HepG2 (cell line): ENCODE data around the gene ANKRD6. TPM values are rescaled to one million over a fixed set of nuclear protein-coding genes. Genes with fewer than 3 reads are reported as not detected.
"Not testable (repeated sequence)": the region's sequence is repeated elsewhere in the genome, so short reads cannot be mapped to it uniquely, and the experiment has no call there.

Experiments used
- ATAC-seq: fragments of 200-7000 bp; cut with Tn5 transposase; 3 replicates; pipeline ENCODE4 v1.9.1; 2020; ENCODE audit warnings: mild to moderate bottlenecking, moderate library complexity
- BruUV-seq: library from RNA; stranded (reverse); fragments of 400-500 nt; replicated peaks from 2 replicates; lab custom pipeline; 2021; lab: Mats Ljungman, UMichigan
- CTCF ChIA-PET: fragments of 300-600 bp; formaldehyde crosslinking; extraction: SDS; loops from one replicate; lab custom pipeline; 2021; ENCODE audit warnings: low total read pairs, inconsistent platforms, low intra/inter-chr PET ratio; lab: Yijun Ruan, JAX
- POLR2A ChIA-PET: fragments of 350-600 bp; sonication (Branson Sonifier 250); formaldehyde crosslinking; loops from one replicate; lab custom pipeline; 2020; ENCODE audit warnings: antibody characterized with exemption, inconsistent platforms; lab: Yijun Ruan, JAX
- DNase-seq: peaks from one replicate; pipeline ENCODE4 v3.0.0-alpha.2; 2015; ENCODE audit warnings: low spot score
- FAIRE-seq: peaks from 3 replicates; lab custom pipeline; 2011; peaks lifted over from hg19 to GRCh38; lab: Jason Lieb, UNC
- H2AFZ ChIP-seq: one replicate; pipeline ENCODE4 v1.6.1; 2011; ENCODE audit warnings: low read length, inconsistent platforms
- H3K27ac ChIP-seq: fragments of 300-600 bp; 3 replicates; pipeline ENCODE4 v1.8.0; 2011; ENCODE audit warnings: mixed run types, mild to moderate bottlenecking, mixed read lengths, low read length, inconsistent platforms; ENCODE audit not compliant: insufficient read depth; ENCODE audit errors: extremely low read length
- H3K27me3 ChIP-seq, 2 experiments: fragments of 200-600 bp in 1 of 2; 2 replicates in 1 of 2; 3 replicates in 1 of 2; pipeline versions ENCODE4 v1.6.0 to v1.8.0; 2011; ENCODE audit warnings: low read length in 2 of 2, mild to moderate bottlenecking in 2 of 2, moderate library complexity in 2 of 2, inconsistent platforms in 1 of 2; ENCODE audit not compliant: insufficient read depth in 2 of 2, control insufficient read depth in 1 of 2
- H3K36me3 ChIP-seq, 2 experiments: fragments of 200-600 bp in 1 of 2; replicated peaks in 1 of 2; 2 replicates in 1 of 2; 3 replicates in 1 of 2; pipeline versions ENCODE4 v1.5.1 to v1.8.0; 2011; ENCODE audit warnings: low read length in 2 of 2, inconsistent platforms in 1 of 2; ENCODE audit not compliant: insufficient read depth in 2 of 2, control insufficient read depth in 1 of 2
- H3K4me1 ChIP-seq: 2 replicates; pipeline ENCODE4 v1.5.1; 2012; ENCODE audit warnings: low read length, inconsistent platforms; ENCODE audit not compliant: insufficient read depth
- H3K4me2 ChIP-seq: 2 replicates; pipeline ENCODE4 v1.6.0; 2011; ENCODE audit warnings: low read depth, low read length, inconsistent platforms
- H3K4me3 ChIP-seq, 3 experiments: fragments of 200-600 bp in 1 of 3; sonication (generic), shearing (Covaris generic) in 1 of 3; replicated peaks in 1 of 3; 2 replicates each; pipeline ENCODE4 v1.5.1; 2011 to 2016; ENCODE audit warnings: low read length in 3 of 3, inconsistent platforms in 2 of 3, low read depth in 2 of 3, mild to moderate bottlenecking in 2 of 3, control low read depth in 1 of 3, mixed read lengths in 1 of 3; ENCODE audit not compliant: insufficient read depth in 1 of 3
- H3K79me2 ChIP-seq: one replicate; pipeline ENCODE4 v1.6.1; 2011; ENCODE audit warnings: low read length, inconsistent platforms; ENCODE audit not compliant: insufficient read depth
- H3K9ac ChIP-seq: 2 replicates; pipeline ENCODE4 v1.6.0; 2011; ENCODE audit warnings: mild to moderate bottlenecking, low read depth, low read length, inconsistent platforms; ENCODE audit not compliant: insufficient read depth
- H3K9me3 ChIP-seq: 2 replicates; pipeline ENCODE4 v1.5.1; 2012; ENCODE audit warnings: mild to moderate bottlenecking, low read length
- H4K20me1 ChIP-seq: 2 replicates; pipeline ENCODE4 v1.6.0; 2011; ENCODE audit warnings: inconsistent platforms, mild to moderate bottlenecking, low read length, moderate library complexity; ENCODE audit not compliant: insufficient read depth
- GTF2F1 ChIP-seq: fragments of 150-350 bp; IDR thresholded peaks from 2 replicates; pipeline ENCODE4 v1.6.1; 2014; ENCODE audit warnings: low read length
- HDAC1 ChIP-seq: sonication (generic); formaldehyde crosslinking; IDR thresholded peaks from 2 replicates; pipeline ENCODE4 v1.5.1; 2020; ENCODE audit warnings: mild to moderate bottlenecking, missing genetic modification reagents
- KDM5A ChIP-seq: fragments of 200-600 bp; sonication (generic); IDR thresholded peaks from 2 replicates; pipeline ENCODE4 v1.7.0; 2018; ENCODE audit warnings: antibody characterized with exemption, mild to moderate bottlenecking, low read length, borderline replicate concordance
- ZKSCAN1 ChIP-seq: fragments of 150-350 bp; IDR thresholded peaks from 2 replicates; pipeline ENCODE4 v1.6.1; 2014; ENCODE audit warnings: low read length
- WGBS: methylation state at CpG from one replicate; pipeline ENCODE4 v1.1.6; 2017; ENCODE audit warnings: low lambda C conversion rate; 5-methylcytosine and 5-hydroxymethylcytosine counted together
- in situ Hi-C: cut with HindIII; loops from 2 replicates; pipeline ENCODE4 v1.10.0; 2017; ENCODE audit warnings: low pct_unique_long_range_greater_than_20kb; ENCODE audit not compliant: extremely low pct_ligation_motif_present
- intact Hi-C: fragments of 100-400 bp; cut with micrococcal nuclease; formaldehyde crosslinking; loops from one replicate; pipeline ENCODE4 v1.10.0; 2022; ENCODE audit not compliant: unreplicated experiment
- polyA plus RNA-seq, 8 experiments: library from polyadenylated mRNA; depleted of rRNA in 3 of 8; stranded (reverse) in 7 of 8; unstranded in 1 of 8; fragments of >200 nt; fragmentation: Illumina TruSeq in 4 of 8; extraction: Trizol in 4 of 8; gene quantifications; 2 replicates each; pipeline versions ENCODE4 v1.2.1 to v1.2.3, GENCODE V29; 2011 to 2016; ENCODE audit warnings: low read depth in 4 of 8, missing spikeins in 1 of 8, mixed read lengths in 1 of 8; ENCODE audit not compliant: insufficient read depth in 1 of 8
- total RNA-seq, 5 experiments: library from RNA; depleted of rRNA; stranded (reverse); fragments of >200 nt; fragmentation: Illumina TruSeq; extraction: Trizol; gene quantifications; 2 replicates each; pipeline ENCODE4 v1.2.3, GENCODE V29; 2016; ENCODE audit warnings: low read depth in 1 of 5

ANKRD6 gene
- total and polyA plus RNA-seq, 2 of the 13 experiments (the other 11 are each of a cell fraction or from before 2014, with no cell fraction given) = 0.18 to 0.36 TPM

DNA sequence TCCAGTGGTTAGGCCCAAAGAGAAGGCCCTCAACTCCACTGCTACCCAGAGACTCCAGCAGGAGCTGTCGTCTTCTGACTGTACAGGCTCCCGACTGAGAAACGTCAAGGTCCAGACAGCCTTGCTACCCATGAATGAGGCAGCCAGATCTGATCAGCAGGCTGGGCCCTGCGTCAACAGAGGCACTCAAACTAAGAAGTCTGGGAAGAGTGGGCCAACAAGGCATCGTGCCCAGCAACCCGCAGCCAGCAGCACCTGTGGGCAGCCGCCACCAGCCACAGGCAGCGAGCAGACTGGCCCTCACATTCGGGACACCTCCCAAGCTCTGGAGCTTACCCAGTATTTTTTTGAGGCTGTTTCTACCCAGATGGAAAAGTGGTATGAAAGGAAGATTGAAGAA, 197.5 kb downstream of the ANKRD6 start:
- no TSS peak for BruUV-seq
- Histone ChIP-seq H3K4me1 (peaks cover 7% of the 10 kb centered on the region), H3K27ac (no peak overlapping the region), H4K20me1 (no peaks in the 10 kb centered on the region), H3K27me3 (no peaks in the 10 kb centered on the region), H3K79me2 (no peaks in the 10 kb centered on the region), H3K9me3 (no peaks in the 10 kb centered on the region), H3K4me3 (no peak overlapping the region), H3K36me3 (no peaks in the 10 kb centered on the region; a peak in 1 of 5 replicates), H3K9ac (no peak overlapping the region), H2AFZ (no peak overlapping the region), H3K4me2 (no peak overlapping the region)
- in situ Hi-C loops (no loop called here), intact Hi-C loops (no loop called here)
- no peak for TF ChIP-seq HDAC1 (CRISPR knock-in tag)
- no peak for TF ChIP-seq KDM5A
- TF ChIP-seq ZKSCAN1 = no peak
- TF ChIP-seq GTF2F1 = no peak
- DNase-seq = no peak
- no peak for ATAC-seq
- ChIA-PET POLR2A (no interaction called here), CTCF (no interaction called here)
- FAIRE-seq = no peak
- 80% methylated on average over 9 of the region's 9 CpGs for WGBS

GRCh38 chr6:89636412-89636811, 203.5 kb downstream of the ANKRD6 start:
- H3K36me3 ChIP-seq, H3K9me3 ChIP-seq, H2AFZ ChIP-seq, H3K4me2 ChIP-seq, H3K27me3 ChIP-seq, intact Hi-C loops, H3K9ac ChIP-seq, ATAC-seq, FAIRE-seq, DNase-seq, BruUV-seq, CTCF ChIA-PET, H3K4me3 ChIP-seq, in situ Hi-C loops, H3K27ac ChIP-seq, H4K20me1 ChIP-seq: not testable (repeated sequence)
- H3K4me1 ChIP-seq = peaks cover 13% of the 10 kb centered on the region
- POLR2A ChIA-PET = interaction anchor here (0.7 kb wide), 1 partner anchor 326 kb away, joined by 3 read pairs; no protein-coding TSS in a partner anchor
- peaks cover 15% of the 10 kb centered on the region for H3K79me2 ChIP-seq
- 96% methylated on average over 3 of the region's 3 CpGs for WGBS
